ENCODE data around the gene BLTP3A.
"Not testable (repeated sequence)": the region's sequence is repeated elsewhere in the genome, so short reads cannot be mapped to it uniquely, and the experiment has no call there.

The BLTP3A gene

DNA sequence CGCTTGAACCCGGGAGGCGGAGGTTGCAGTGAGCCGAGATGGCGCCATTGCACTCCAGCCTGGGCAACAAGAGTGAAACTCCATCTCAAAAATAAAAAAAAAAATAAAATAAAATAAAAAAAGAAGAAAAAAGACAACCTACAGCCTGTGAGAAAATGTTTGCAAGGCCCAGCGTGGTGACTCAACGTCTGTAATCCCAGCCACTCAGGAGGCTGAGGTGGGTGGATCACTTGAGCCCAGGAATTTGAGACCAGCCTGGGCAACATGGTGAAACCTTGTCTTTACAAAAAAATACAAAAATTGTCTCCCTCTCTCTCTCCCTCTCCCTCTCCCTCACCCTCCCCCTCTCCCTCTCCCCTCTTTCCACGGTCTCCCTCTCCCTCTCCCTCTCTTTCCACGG lies 6.5 kb upstream of the BLTP3A start:
- DNase-seq; in situ Hi-C loops (cut with HindIII; ENCODE audit: low pct_ligation_motif_present, low pct_unique_long_range_greater_than_20kb, low sequenced_read_pairs): not testable (repeated sequence)

DNA sequence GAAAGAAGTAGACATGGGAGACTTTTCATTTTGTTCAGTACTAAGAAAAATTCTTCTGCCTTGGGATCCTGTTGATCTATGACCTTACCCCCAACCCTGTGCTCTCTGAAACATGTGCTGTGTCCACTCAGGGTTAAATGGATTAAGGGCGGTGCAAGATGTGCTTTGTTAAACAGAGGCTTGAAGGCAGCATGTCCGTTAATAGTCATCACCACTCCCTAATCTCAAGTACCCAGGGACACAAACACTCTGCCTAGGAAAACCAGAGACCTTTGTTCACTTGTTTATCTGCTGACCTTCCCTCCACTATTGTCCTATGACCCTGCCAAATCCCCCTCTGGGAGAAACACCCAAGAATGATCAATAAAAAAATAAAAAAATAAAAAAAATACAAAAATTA lies 4.7 kb upstream of the BLTP3A start:
- in situ Hi-C loops (cut with HindIII; ENCODE audit: low pct_ligation_motif_present, low pct_unique_long_range_greater_than_20kb, low sequenced_read_pairs); DNase-seq: not testable (repeated sequence)

- in situ Hi-C loops (cut with HindIII; ENCODE audit: low pct_ligation_motif_present, low pct_unique_long_range_greater_than_20kb, low sequenced_read_pairs), result no loop called here
- no peak for DNase-seq
Measured at GRCh38 chr6:34788111-34788510, 3.8 kb upstream of the BLTP3A start.

DNA sequence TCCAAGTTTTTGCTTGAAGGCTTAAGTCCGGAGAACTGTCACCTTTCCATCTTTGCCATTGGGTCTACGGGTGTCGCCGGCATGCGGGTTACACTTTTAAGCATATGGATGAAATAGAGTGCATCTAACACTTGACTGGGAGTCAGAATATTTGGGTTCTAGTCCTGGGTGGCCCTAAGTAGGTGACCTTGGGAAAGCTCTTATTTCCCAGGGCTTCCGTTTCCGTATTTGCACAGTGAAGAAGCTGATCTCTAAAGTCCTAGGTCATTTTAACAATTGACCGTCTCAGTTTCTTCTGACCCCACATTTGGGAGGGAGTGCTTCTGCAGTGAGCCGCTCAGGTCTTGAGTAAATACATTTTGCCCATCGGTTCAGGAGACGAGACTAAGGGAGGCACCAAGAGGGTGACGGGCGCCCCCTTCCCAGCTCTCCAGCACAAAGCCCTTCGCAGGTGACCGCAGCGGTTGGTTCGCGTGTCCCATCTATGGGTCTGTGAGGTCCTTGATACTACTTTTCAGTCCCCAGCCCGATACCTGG lies 651 bp upstream of the BLTP3A start:
- in situ Hi-C loops (cut with HindIII; ENCODE audit: low pct_ligation_motif_present, low pct_unique_long_range_greater_than_20kb, low sequenced_read_pairs), result no loop called here

GRCh38 chr6:34792605-34793500 lies 970 bp downstream of the BLTP3A start:
- DNase-seq, result peak; percentile 30

More for the DNA sequence above, 651 bp upstream of the BLTP3A start:
- DNase-seq, result peak; percentile 39

DNA sequence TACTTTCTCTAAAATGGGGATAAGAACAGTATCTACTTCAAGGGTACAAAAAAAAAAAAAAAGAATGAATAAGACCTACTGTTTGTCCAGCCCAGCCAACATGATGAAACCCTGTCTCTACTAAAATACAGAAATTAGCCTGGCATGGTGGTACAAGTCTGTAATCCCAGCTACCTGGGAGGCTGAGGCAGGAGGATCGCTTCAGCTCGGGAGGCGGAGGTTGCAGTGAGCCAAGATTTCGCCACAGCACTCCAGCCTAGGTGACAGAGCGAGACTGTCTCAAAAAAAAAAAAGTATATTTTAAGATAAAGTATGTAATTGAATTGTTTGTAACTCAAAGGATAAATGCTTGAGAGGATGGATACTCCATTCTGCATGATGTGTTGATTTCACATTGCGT lies 2.0 kb downstream of the BLTP3A start:
- no peak for DNase-seq
- in situ Hi-C loops (cut with HindIII; ENCODE audit: low pct_ligation_motif_present, low pct_unique_long_range_greater_than_20kb, low sequenced_read_pairs), result no loop called here

More at GRCh38 chr6:34792605-34793500, 970 bp downstream of the BLTP3A start:
- in situ Hi-C loops (cut with HindIII; ENCODE audit: low pct_ligation_motif_present, low pct_unique_long_range_greater_than_20kb, low sequenced_read_pairs), result no loop called here

DNA sequence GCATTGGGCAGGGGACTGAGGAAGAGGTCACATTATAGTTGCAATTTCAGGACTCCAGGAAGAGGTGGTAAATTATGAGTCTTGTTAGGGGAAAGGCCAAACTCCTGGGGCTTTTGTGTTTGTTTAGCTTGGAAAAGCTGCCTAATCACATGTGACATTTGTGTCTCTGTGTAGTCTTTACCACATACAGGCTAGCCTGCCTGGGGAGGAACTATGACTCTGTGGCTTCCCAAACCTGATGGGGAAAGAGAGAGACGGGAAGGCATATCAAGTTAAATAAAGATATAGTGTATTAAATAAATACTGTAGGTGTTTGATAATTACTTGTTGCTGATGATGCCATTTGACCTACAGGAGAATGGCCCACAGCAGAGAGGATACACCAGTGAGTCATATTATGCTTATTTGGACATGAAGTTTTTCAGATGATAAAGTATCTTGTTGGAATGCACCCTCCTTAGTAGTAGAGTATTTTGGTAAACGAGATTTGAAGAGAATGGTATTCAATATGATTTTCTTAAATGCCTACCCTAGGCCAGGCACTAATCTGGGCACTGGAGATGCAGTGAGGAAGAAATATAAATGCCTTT lies 4.0 kb downstream of the BLTP3A start:
- DNase-seq, result no peak
- in situ Hi-C loops (cut with HindIII; ENCODE audit: low pct_ligation_motif_present, low pct_unique_long_range_greater_than_20kb, low sequenced_read_pairs), result no loop called here

GRCh38 chr6:34798057-34798456 lies 6.2 kb downstream of the BLTP3A start:
- DNase-seq, result no peak
- in situ Hi-C loops (cut with HindIII; ENCODE audit: low pct_ligation_motif_present, low pct_unique_long_range_greater_than_20kb, low sequenced_read_pairs), result no loop called here

GRCh38 chr6:34799547-34799946 lies 7.7 kb downstream of the BLTP3A start:
- in situ Hi-C loops (cut with HindIII; ENCODE audit: low pct_ligation_motif_present, low pct_unique_long_range_greater_than_20kb, low sequenced_read_pairs), result no loop called here
- DNase-seq, result no peak

GRCh38 chr6:34804543-34804942 lies 12.7 kb downstream of the BLTP3A start:
- in situ Hi-C loops (cut with HindIII; ENCODE audit: low pct_ligation_motif_present, low pct_unique_long_range_greater_than_20kb, low sequenced_read_pairs), result no loop called here
- no peak for DNase-seq

GRCh38 chr6:34805074-34805473 lies 13.2 kb downstream of the BLTP3A start:
- DNase-seq; in situ Hi-C loops (cut with HindIII; ENCODE audit: low pct_ligation_motif_present, low pct_unique_long_range_greater_than_20kb, low sequenced_read_pairs): not testable (repeated sequence)

GRCh38 chr6:34806738-34807453 lies 15.0 kb downstream of the BLTP3A start:
- peak; percentile 24 for DNase-seq

GRCh38 chr6:34808473-34808872 lies 16.6 kb downstream of the BLTP3A start:
- DNase-seq; in situ Hi-C loops (cut with HindIII; ENCODE audit: low pct_ligation_motif_present, low pct_unique_long_range_greater_than_20kb, low sequenced_read_pairs): not testable (repeated sequence)

More at GRCh38 chr6:34806738-34807453, 15.0 kb downstream of the BLTP3A start:
- in situ Hi-C loops (cut with HindIII; ENCODE audit: low pct_ligation_motif_present, low pct_unique_long_range_greater_than_20kb, low sequenced_read_pairs), result no loop called here

- DNase-seq; in situ Hi-C loops (cut with HindIII; ENCODE audit: low pct_ligation_motif_present, low pct_unique_long_range_greater_than_20kb, low sequenced_read_pairs): not testable (repeated sequence)
Measured at GRCh38 chr6:34809419-34809818, 17.5 kb downstream of the BLTP3A start.

GRCh38 chr6:34810017-34810882 lies 18.4 kb downstream of the BLTP3A start:
- in situ Hi-C loops (cut with HindIII; ENCODE audit: low pct_ligation_motif_present, low pct_unique_long_range_greater_than_20kb, low sequenced_read_pairs), result no loop called here
- no peak for DNase-seq

GRCh38 chr6:34810936-34811632 lies 19.2 kb downstream of the BLTP3A start:
- DNase-seq, result no peak
- in situ Hi-C loops (cut with HindIII; ENCODE audit: low pct_ligation_motif_present, low pct_unique_long_range_greater_than_20kb, low sequenced_read_pairs), result no loop called here

DNA sequence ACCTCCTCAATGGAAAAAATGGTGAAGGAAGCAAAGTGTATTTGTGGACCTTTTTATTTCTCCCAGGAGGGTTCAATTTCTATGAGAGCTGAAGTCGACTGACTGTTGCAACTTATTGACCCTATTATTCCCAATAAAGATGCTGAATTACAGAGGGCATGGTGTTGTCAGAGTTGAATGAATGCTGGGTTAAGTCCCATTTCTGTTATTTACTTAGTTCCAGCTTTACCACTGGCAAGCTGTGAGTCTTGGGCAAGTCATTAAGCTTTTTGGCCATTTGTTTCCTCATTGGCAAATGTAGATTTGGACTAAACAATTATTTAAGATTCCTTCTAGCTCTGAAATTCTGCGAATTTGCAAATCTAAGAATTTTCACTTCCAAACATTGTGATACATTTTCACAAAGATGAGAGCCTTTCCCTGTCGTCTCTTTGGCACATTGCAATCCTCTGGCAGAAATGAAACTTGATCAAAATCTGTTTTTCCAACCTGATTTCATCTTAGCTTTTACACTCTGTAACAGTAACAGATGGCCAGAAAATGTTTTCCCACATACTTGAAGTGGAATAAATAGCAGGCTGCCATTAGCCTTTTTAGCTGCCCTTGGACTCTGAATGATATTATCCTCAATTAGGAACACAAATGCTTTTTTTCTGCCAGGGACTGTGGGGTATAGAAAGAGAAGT lies 21.3 kb downstream of the BLTP3A start:
- in situ Hi-C loops (cut with HindIII; ENCODE audit: low pct_ligation_motif_present, low pct_unique_long_range_greater_than_20kb, low sequenced_read_pairs), result no loop called here
- no peak for DNase-seq

All from ACHN (cell line).